ENCODE measurements around the gene RNF38. TPM values are rescaled to one million over a fixed set of nuclear protein-coding genes. Genes with fewer than 3 reads are reported as not detected.
"Not testable (repeated sequence)": the region's sequence is repeated elsewhere in the genome, so short reads cannot be mapped to it uniquely, and the experiment has no call there.

The RNF38 gene
- total RNA-seq: 27.6 and 33.0 TPM in 2 replicates

DNA sequence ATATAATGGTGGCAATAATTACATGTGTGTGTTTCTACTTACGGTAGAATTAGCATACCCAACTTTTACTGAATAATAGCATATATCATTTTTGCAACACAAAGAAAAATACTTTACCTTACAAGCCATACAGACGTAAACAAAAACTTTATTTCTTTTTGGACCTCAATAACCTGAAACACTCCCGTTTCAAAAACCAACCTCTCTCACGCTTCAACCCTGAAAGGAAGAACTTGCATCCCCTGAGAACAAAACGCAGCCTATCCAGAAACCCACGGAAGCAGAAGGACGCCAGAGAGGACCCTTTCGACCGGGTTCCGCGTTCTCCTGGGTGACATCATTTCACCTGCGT is at the start of gene RNF38:
TSS of gene RNF38 (minus strand) at position 290 of the 352 bp plus-strand sequence. CDS start at position 129, 161 bp downstream.
- peak within 1 kb of the TSS; percentile 89 for H3K4me3 ChIP-seq (ENCODE audit: low read depth, low read length)
- TF ChIP-seq, protein P1, sequence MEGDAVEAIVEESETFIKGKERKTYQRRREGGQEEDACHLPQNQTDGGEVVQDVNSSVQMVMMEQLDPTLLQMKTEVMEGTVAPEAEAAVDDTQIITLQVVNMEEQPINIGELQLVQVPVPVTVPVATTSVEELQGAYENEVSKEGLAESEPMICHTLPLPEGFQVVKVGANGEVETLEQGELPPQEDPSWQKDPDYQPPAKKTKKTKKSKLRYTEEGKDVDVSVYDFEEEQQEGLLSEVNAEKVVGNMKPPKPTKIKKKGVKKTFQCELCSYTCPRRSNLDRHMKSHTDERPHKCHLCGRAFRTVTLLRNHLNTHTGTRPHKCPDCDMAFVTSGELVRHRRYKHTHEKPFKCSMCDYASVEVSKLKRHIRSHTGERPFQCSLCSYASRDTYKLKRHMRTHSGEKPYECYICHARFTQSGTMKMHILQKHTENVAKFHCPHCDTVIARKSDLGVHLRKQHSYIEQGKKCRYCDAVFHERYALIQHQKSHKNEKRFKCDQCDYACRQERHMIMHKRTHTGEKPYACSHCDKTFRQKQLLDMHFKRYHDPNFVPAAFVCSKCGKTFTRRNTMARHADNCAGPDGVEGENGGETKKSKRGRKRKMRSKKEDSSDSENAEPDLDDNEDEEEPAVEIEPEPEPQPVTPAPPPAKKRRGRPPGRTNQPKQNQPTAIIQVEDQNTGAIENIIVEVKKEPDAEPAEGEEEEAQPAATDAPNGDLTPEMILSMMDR (IDR thresholded peaks at IDR 0.05; ENCODE audit: insufficient read depth, low read length, poor library complexity, severe bottlenecking): no peak
- no peak for DNase-seq (ENCODE audit: low read depth)
- no peaks in the 10 kb centered on the region for H3K27me3 ChIP-seq (ENCODE audit: control insufficient read depth, insufficient read depth, low read length)
- no peaks in the 10 kb centered on the region for H3K36me3 ChIP-seq (ENCODE audit: control insufficient read depth, insufficient read depth, low read length)

DNA sequence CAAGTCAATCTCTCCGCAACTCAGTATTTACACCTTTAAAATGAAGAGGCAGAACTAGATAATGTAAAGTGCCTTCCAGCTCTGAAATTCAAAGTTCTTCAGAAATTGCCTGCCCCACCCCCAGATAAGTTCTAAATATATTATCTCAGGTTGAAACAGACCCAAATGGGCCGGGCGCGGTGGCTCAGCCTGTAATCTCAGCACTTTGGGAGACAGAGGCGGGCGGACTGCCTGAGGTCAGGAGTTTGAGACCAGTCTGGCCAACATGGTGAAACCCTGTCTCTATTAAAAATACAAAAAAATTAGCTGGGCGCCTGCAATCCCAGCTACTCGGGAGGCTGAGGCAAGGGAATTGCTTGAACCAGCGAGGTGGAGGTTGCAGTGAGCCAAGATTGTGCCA is 48.5 kb upstream of the RNF38 start:
- H3K36me3 ChIP-seq (ENCODE audit: control insufficient read depth, insufficient read depth, low read length); H3K27me3 ChIP-seq (ENCODE audit: control insufficient read depth, insufficient read depth, low read length); H3K4me3 ChIP-seq (ENCODE audit: low read depth, low read length); DNase-seq (ENCODE audit: low read depth): not testable (repeated sequence)

DNA sequence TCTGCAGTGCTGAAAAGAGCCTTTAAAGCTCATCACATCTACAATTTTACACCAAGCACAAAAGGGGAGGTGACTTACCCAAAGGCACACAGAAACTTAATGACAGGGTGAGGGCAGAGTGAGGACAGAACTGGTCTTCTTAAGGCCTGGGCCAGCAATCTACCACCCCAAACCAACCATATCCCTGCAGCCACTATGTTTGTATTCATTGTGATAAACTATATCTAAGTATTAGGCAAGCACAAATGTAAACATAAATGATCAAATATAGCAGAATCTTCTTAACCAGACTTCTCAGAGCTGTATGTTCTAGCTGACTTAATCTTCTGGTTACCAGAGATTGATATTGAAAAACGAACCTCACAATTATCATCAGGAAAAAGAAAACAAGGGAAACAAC is 47.9 kb upstream of the RNF38 start:
- no peaks in the 10 kb centered on the region for H3K27me3 ChIP-seq (ENCODE audit: control insufficient read depth, insufficient read depth, low read length)
- no peak for DNase-seq (ENCODE audit: low read depth)
- TF ChIP-seq, protein P1 (IDR thresholded peaks at IDR 0.05; ENCODE audit: insufficient read depth, low read length, poor library complexity, severe bottlenecking): no peak
- H3K4me3 ChIP-seq (ENCODE audit: low read depth, low read length): no peak overlapping the region
- H3K36me3 ChIP-seq (ENCODE audit: control insufficient read depth, insufficient read depth, low read length): no peaks in the 10 kb centered on the region

DNA sequence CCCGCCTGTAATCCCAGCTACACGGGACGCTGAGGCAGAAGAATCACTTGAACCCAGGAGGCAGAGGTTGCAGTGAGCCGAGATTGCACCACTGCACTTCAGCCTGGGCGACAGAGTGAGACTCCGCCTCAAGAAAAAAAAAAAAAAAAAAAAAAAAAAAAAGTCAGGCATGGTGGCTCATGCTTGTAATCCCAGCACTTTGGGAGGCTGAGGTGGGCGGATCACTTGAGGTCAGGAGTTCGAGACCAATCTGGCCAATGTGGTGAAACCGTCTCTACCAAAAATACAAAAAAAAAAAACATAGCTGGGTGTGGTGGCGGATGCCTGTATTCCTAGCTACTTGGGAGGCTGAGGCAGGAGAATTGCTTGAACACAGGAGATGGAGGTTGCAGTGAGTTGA is 46.6 kb upstream of the RNF38 start:
- not testable (repeated sequence) for H3K4me3 ChIP-seq (ENCODE audit: low read depth, low read length); H3K27me3 ChIP-seq (ENCODE audit: control insufficient read depth, insufficient read depth, low read length); DNase-seq (ENCODE audit: low read depth); H3K36me3 ChIP-seq (ENCODE audit: control insufficient read depth, insufficient read depth, low read length)

DNA sequence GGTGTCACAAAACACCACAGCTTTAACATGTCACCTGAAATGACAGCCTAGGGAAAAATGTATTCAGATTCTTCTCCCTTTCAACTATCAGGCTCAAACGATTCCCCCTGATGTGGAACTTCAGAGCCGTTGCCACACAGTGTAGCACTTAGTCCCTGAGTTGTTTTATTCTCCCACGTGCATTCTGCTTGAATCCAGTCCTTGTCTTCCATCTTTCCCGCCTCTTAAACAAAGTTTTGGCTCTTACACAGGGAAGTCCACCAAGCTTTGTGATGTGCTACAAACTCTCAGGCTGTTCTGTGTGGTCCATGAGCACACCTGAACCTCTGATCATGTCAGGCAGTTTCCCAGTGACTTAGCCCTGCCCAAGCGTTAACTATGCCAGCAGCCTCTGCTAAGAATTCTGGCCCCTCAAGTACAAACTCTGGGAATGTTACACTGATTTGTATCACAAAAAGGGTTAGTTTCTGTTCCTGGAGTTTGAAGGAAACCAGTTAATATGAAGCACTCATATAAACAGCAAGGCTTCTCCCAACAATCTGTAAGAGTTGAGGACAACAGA is 45.8 kb upstream of the RNF38 start:
- no peak overlapping the region for H3K4me3 ChIP-seq (ENCODE audit: low read depth, low read length)
- H3K36me3 ChIP-seq (ENCODE audit: control insufficient read depth, insufficient read depth, low read length): no peaks in the 10 kb centered on the region
- no peak for DNase-seq (ENCODE audit: low read depth)
- H3K27me3 ChIP-seq (ENCODE audit: control insufficient read depth, insufficient read depth, low read length): no peaks in the 10 kb centered on the region
- TF ChIP-seq, protein P1 (IDR thresholded peaks at IDR 0.05; ENCODE audit: insufficient read depth, low read length, poor library complexity, severe bottlenecking): no peak

DNA sequence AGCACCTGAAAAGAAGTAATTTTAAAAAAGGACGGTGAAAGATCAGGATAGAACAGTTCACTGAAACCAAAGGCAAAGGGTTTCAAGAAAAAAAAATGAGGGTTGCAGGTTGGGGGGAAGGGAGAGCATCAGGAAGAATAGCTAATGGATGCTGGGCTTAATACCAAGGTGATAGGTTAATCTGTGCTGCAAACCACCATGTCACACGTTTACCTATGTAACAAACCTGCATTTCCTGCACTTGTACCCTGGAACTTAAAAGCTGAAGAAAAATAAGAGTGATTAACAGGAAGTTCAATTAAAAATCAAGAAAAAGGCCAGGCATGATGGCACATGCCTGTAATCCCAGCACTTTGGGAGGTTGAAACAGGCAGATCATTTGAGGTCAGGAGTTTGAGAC is 44.1 kb upstream of the RNF38 start:
- Histone ChIP-seq H3K4me3 (ENCODE audit: low read depth, low read length) (no peak overlapping the region), H3K27me3 (ENCODE audit: control insufficient read depth, insufficient read depth, low read length) (no peaks in the 10 kb centered on the region), H3K36me3 (ENCODE audit: control insufficient read depth, insufficient read depth, low read length) (no peaks in the 10 kb centered on the region)
- TF ChIP-seq, protein P1 (IDR thresholded peaks at IDR 0.05; ENCODE audit: insufficient read depth, low read length, poor library complexity, severe bottlenecking): no peak
- DNase-seq (ENCODE audit: low read depth): no peak

DNA sequence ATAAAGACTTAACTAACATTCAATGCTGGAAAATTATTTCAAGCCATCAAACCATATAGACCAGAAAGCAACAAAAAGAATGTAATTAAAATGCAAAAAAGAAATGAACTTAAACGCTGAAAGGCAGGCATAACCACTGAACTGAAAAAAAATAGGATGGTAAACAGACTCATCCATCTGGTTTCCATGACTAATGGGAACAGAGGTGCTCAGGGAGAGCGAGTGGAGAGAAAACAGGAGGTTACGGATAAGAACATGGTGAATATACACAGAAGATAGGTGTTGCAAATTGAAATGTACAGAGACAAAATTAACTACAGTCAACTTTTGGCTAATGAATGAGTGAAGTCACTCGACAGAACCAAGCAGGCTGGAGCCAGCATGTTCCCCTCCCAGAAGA is 43.5 kb upstream of the RNF38 start:
- Histone ChIP-seq H3K4me3 (ENCODE audit: low read depth, low read length) (no peak overlapping the region), H3K27me3 (ENCODE audit: control insufficient read depth, insufficient read depth, low read length) (no peaks in the 10 kb centered on the region), H3K36me3 (ENCODE audit: control insufficient read depth, insufficient read depth, low read length) (no peaks in the 10 kb centered on the region)
- DNase-seq (ENCODE audit: low read depth): no peak
- TF ChIP-seq, protein P1 (IDR thresholded peaks at IDR 0.05; ENCODE audit: insufficient read depth, low read length, poor library complexity, severe bottlenecking): no peak

Data from kidney epithelial cell (primary cell).